Activated CD8-positive, alpha-beta T cell treated with anti-CD3 and anti-CD28 coated beads for 36 hours (primary cell): ENCODE results near the gene IFI44L. TPM values are rescaled to one million over a fixed set of nuclear protein-coding genes. Genes with fewer than 3 reads are reported as not detected.

Experiments used
- ATAC-seq: fragments of 200-7000 bp; cut with Tn5 transposase; one replicate; pipeline ENCODE4 v1.10.0; 2021; ENCODE audit warnings: mild to moderate bottlenecking, moderate library complexity
- CTCF ChIA-PET: fragments of 350-600 bp; sonication (Branson Sonifier 250); formaldehyde crosslinking; loops from one replicate; lab custom pipeline; 2021; ENCODE audit warnings: antibody characterized with exemption; lab: Charles Lee
- POLR2A ChIA-PET: fragments of 350-600 bp; sonication (Branson Sonifier 250); formaldehyde crosslinking; loops from one replicate; lab custom pipeline; 2021; ENCODE audit warnings: antibody characterized with exemption; lab: Charles Lee
- DNase-seq: peaks from one replicate; pipeline ENCODE4 v3.0.0-alpha.2; 2020
- H3K27ac Mint-ChIP-seq: one replicate; pipeline ENCODE4 v1.8.0; 2021; ENCODE audit warnings: mild to moderate bottlenecking, mixed read lengths
- H3K27me3 Mint-ChIP-seq: one replicate; pipeline ENCODE4 v1.8.0; 2021; ENCODE audit warnings: mixed read lengths
- H3K36me3 Mint-ChIP-seq: one replicate; pipeline ENCODE4 v1.8.0; 2021; ENCODE audit warnings: low read depth, mixed read lengths
- H3K4me1 Mint-ChIP-seq: one replicate; pipeline ENCODE4 v1.8.0; 2021; ENCODE audit warnings: low read depth, mixed read lengths
- H3K4me3 Mint-ChIP-seq: one replicate; pipeline ENCODE4 v1.8.0; 2021; ENCODE audit warnings: mild to moderate bottlenecking, moderate library complexity, mixed read lengths
- H3K9me3 Mint-ChIP-seq: one replicate; pipeline ENCODE4 v1.8.0; 2021; ENCODE audit warnings: mixed read lengths
- CTCF ChIP-seq: fragments of 200-600 bp; IDR thresholded peaks from one replicate; pipeline ENCODE4 v1.8.0; 2022; ENCODE audit warnings: antibody characterized with exemption, mild to moderate bottlenecking
- intact Hi-C: fragments of 100-400 bp; cut with micrococcal nuclease; formaldehyde crosslinking; loops from one replicate; pipeline ENCODE4 v1.10.0; 2022
- total RNA-seq, 2 experiments: library from RNA; stranded (reverse); gene quantifications; one replicate each; pipeline ENCODE4 v1.2.3, GENCODE V29; 2021

IFI44L gene
- total RNA-seq, 2 experiments from 2014 or later = 22.4 to 22.5 TPM

GRCh38 chr1:78652019-78652560, 31.8 kb downstream of the IFI44L start:
- Mint-ChIP-seq H3K4me3 (peak overlapping the region; percentile 86), H3K27me3 (no peaks in the 10 kb centered on the region), H3K9me3 (peaks cover 13% of the 10 kb centered on the region), H3K4me1 (peaks cover 32% of the 10 kb centered on the region), H3K27ac (no peak overlapping the region), H3K36me3 (peaks cover 21% of the 10 kb centered on the region)
- no peak for TF ChIP-seq CTCF
- ChIA-PET CTCF (no interaction called here), POLR2A (no interaction called here)
- intact Hi-C loops = no loop called here
- no peak for ATAC-seq
- DNase-seq = no peak

GRCh38 chr1:78658901-78659300, 38.7 kb downstream of the IFI44L start:
- H3K9me3 Mint-ChIP-seq = no peaks in the 10 kb centered on the region
- no peak for DNase-seq
- H3K4me3 Mint-ChIP-seq = no peak overlapping the region
- ChIA-PET CTCF (no interaction called here), POLR2A (interaction anchor here (0.9 kb wide), 1 partner anchor 9 kb away, joined by 3 read pairs; no protein-coding TSS in a partner anchor)
- intact Hi-C loops = no loop called here
- H3K36me3 Mint-ChIP-seq = peaks cover 13% of the 10 kb centered on the region
- no peak overlapping the region for H3K27ac Mint-ChIP-seq
- no peak for TF ChIP-seq CTCF
- H3K27me3 Mint-ChIP-seq = no peaks in the 10 kb centered on the region
- peaks cover 5% of the 10 kb centered on the region for H3K4me1 Mint-ChIP-seq
- ATAC-seq = no peak

- Mint-ChIP-seq H3K27me3 (no peaks in the 10 kb centered on the region), H3K27ac (no peak overlapping the region), H3K4me1 (no peaks in the 10 kb centered on the region), H3K4me3 (no peak overlapping the region), H3K36me3 (peaks cover 10% of the 10 kb centered on the region), H3K9me3 (no peaks in the 10 kb centered on the region)
- DNase-seq = no peak
- no peak for TF ChIP-seq CTCF
- intact Hi-C loops = no loop called here
- ChIA-PET POLR2A (interaction anchor here (1.0 kb wide), 1 partner anchor 14 kb away, joined by 3 read pairs; the partner anchor contains the start of gene IFI44), CTCF (interaction anchor here (0.8 to 1.4 kb wide), 3 partner anchors 42 to 47 kb away, joined by 3 to 7 read pairs (median 5); partner anchors contain the start of gene IFI44L)
- no peak for ATAC-seq
Observed at GRCh38 chr1:78663923-78664322, 43.7 kb downstream of the IFI44L start.

- peak; percentile 76 for ATAC-seq
- intact Hi-C loops = no loop called here
Observed at GRCh38 chr1:78664763-78665162, 44.5 kb downstream of the IFI44L start.

More at GRCh38 chr1:78664763-78665162, 44.5 kb downstream of the IFI44L start:
- DNase-seq = no peak
- H3K27me3 Mint-ChIP-seq = no peaks in the 10 kb centered on the region
- TF ChIP-seq CTCF = no peak
- no peak overlapping the region for H3K27ac Mint-ChIP-seq
- ChIA-PET POLR2A (interaction anchor here (1.0 kb wide), 1 partner anchor 15 kb away, joined by 3 read pairs; the partner anchor contains the start of gene IFI44), CTCF (interaction anchor here (0.8 to 2.2 kb wide), 5 partner anchors 9 to 48 kb away, joined by 3 to 11 read pairs (median 5); partner anchors contain the start of gene IFI44L)
- H3K36me3 Mint-ChIP-seq = peaks cover 8% of the 10 kb centered on the region
- no peak overlapping the region for H3K4me3 Mint-ChIP-seq
- no peaks in the 10 kb centered on the region for H3K4me1 Mint-ChIP-seq
- H3K9me3 Mint-ChIP-seq = no peaks in the 10 kb centered on the region
